HepG2 (cell line): ENCODE results near the gene ADGRD1. TPM values are rescaled to one million over a fixed set of nuclear protein-coding genes. Genes with fewer than 3 reads are reported as not detected.

Experiments
- ATAC-seq: fragments of 200-7000 bp; cut with Tn5 transposase; 3 replicates; pipeline ENCODE4 v1.9.1; 2020; ENCODE audit warnings: mild to moderate bottlenecking, moderate library complexity
- BruUV-seq: library from RNA; stranded (reverse); fragments of 400-500 nt; replicated peaks from 2 replicates; lab custom pipeline; 2021; lab: Mats Ljungman, UMichigan
- CTCF ChIA-PET: fragments of 300-600 bp; formaldehyde crosslinking; extraction: SDS; loops from one replicate; lab custom pipeline; 2021; ENCODE audit warnings: low total read pairs, inconsistent platforms, low intra/inter-chr PET ratio; lab: Yijun Ruan, JAX
- POLR2A ChIA-PET: fragments of 350-600 bp; sonication (Branson Sonifier 250); formaldehyde crosslinking; loops from one replicate; lab custom pipeline; 2020; ENCODE audit warnings: antibody characterized with exemption, inconsistent platforms; lab: Yijun Ruan, JAX
- DNase-seq: peaks from one replicate; pipeline ENCODE4 v3.0.0-alpha.2; 2015; ENCODE audit warnings: low spot score
- FAIRE-seq: peaks from 3 replicates; lab custom pipeline; 2011; peaks lifted over from hg19 to GRCh38; lab: Jason Lieb, UNC
- H2AFZ ChIP-seq: one replicate; pipeline ENCODE4 v1.6.1; 2011; ENCODE audit warnings: low read length, inconsistent platforms
- H3K27ac ChIP-seq: fragments of 300-600 bp; 3 replicates; pipeline ENCODE4 v1.8.0; 2011; ENCODE audit warnings: mixed run types, mild to moderate bottlenecking, mixed read lengths, low read length, inconsistent platforms; ENCODE audit not compliant: insufficient read depth; ENCODE audit errors: extremely low read length
- H3K27me3 ChIP-seq, 2 experiments: fragments of 200-600 bp in 1 of 2; 2 replicates in 1 of 2; 3 replicates in 1 of 2; pipeline versions ENCODE4 v1.6.0 to v1.8.0; 2011; ENCODE audit warnings: low read length in 2 of 2, mild to moderate bottlenecking in 2 of 2, moderate library complexity in 2 of 2, inconsistent platforms in 1 of 2; ENCODE audit not compliant: insufficient read depth in 2 of 2, control insufficient read depth in 1 of 2
- H3K36me3 ChIP-seq, 2 experiments: fragments of 200-600 bp in 1 of 2; replicated peaks in 1 of 2; 2 replicates in 1 of 2; 3 replicates in 1 of 2; pipeline versions ENCODE4 v1.5.1 to v1.8.0; 2011; ENCODE audit warnings: low read length in 2 of 2, inconsistent platforms in 1 of 2; ENCODE audit not compliant: insufficient read depth in 2 of 2, control insufficient read depth in 1 of 2
- H3K4me1 ChIP-seq: 2 replicates; pipeline ENCODE4 v1.5.1; 2012; ENCODE audit warnings: low read length, inconsistent platforms; ENCODE audit not compliant: insufficient read depth
- H3K4me2 ChIP-seq: 2 replicates; pipeline ENCODE4 v1.6.0; 2011; ENCODE audit warnings: low read depth, low read length, inconsistent platforms
- H3K4me3 ChIP-seq, 3 experiments: fragments of 200-600 bp in 1 of 3; sonication (generic), shearing (Covaris generic) in 1 of 3; replicated peaks in 1 of 3; 2 replicates each; pipeline ENCODE4 v1.5.1; 2011 to 2016; ENCODE audit warnings: low read length in 3 of 3, inconsistent platforms in 2 of 3, low read depth in 2 of 3, mild to moderate bottlenecking in 2 of 3, control low read depth in 1 of 3, mixed read lengths in 1 of 3; ENCODE audit not compliant: insufficient read depth in 1 of 3
- H3K79me2 ChIP-seq: one replicate; pipeline ENCODE4 v1.6.1; 2011; ENCODE audit warnings: low read length, inconsistent platforms; ENCODE audit not compliant: insufficient read depth
- H3K9ac ChIP-seq: 2 replicates; pipeline ENCODE4 v1.6.0; 2011; ENCODE audit warnings: mild to moderate bottlenecking, low read depth, low read length, inconsistent platforms; ENCODE audit not compliant: insufficient read depth
- H3K9me3 ChIP-seq: 2 replicates; pipeline ENCODE4 v1.5.1; 2012; ENCODE audit warnings: mild to moderate bottlenecking, low read length
- H4K20me1 ChIP-seq: 2 replicates; pipeline ENCODE4 v1.6.0; 2011; ENCODE audit warnings: inconsistent platforms, mild to moderate bottlenecking, low read length, moderate library complexity; ENCODE audit not compliant: insufficient read depth
- EED ChIP-seq: sonication (generic); formaldehyde crosslinking; IDR thresholded peaks from 2 replicates; pipeline ENCODE4 v1.5.0; 2020; ENCODE audit warnings: mild to moderate bottlenecking, missing genetic modification reagents
- GZF1 ChIP-seq: sonication (generic); formaldehyde crosslinking; IDR thresholded peaks from 2 replicates; pipeline ENCODE4 v1.5.1; 2020; ENCODE audit warnings: mild to moderate bottlenecking, missing genetic modification reagents
- HES4 ChIP-seq: sonication (generic); formaldehyde crosslinking; IDR thresholded peaks from 2 replicates; pipeline ENCODE4 v1.9.0; 2021; ENCODE audit warnings: mild to moderate bottlenecking, missing genetic modification reagents, borderline replicate concordance
- MYC ChIP-seq: sonication (generic); formaldehyde crosslinking; IDR thresholded peaks from 2 replicates; pipeline ENCODE4 v1.9.0; 2021; ENCODE audit warnings: missing genetic modification reagents, borderline replicate concordance
- PLRG1 ChIP-seq: fragments of 450-650 bp; conservative IDR thresholded peaks from 2 replicates; pipeline ENCODE4 v1.6.1; 2016
- RXRA ChIP-seq: sonication (generic); formaldehyde crosslinking; IDR thresholded peaks from 2 replicates; pipeline ENCODE4 v1.5.1; 2020; ENCODE audit warnings: missing genetic modification reagents
- SALL2 ChIP-seq: sonication (generic); formaldehyde crosslinking; IDR thresholded peaks from 2 replicates; pipeline ENCODE4 v1.8.1; 2023; ENCODE audit warnings: mild to moderate bottlenecking, missing genetic modification reagents, inconsistent platforms
- SMAD3 ChIP-seq: sonication (generic); formaldehyde crosslinking; IDR thresholded peaks from 2 replicates; pipeline ENCODE4 v1.4.0; 2020; ENCODE audit warnings: missing genetic modification reagents
- SOX5 ChIP-seq: IDR thresholded peaks from 2 replicates; pipeline ENCODE4 v1.6.1; 2016; ENCODE audit warnings: borderline replicate concordance
- TFDP1 ChIP-seq: IDR thresholded peaks from 2 replicates; pipeline ENCODE4 v1.6.1; 2016; ENCODE audit warnings: missing compliant biosample characterization, missing genetic modification reagents, borderline replicate concordance
- ZFY ChIP-seq: sonication (generic); formaldehyde crosslinking; IDR thresholded peaks from 2 replicates; pipeline ENCODE4 v1.4.0; 2020; ENCODE audit warnings: missing genetic modification reagents
- ZNF263 ChIP-seq: sonication (generic); formaldehyde crosslinking; IDR thresholded peaks from 2 replicates; pipeline ENCODE4 v1.4.0; 2020; ENCODE audit warnings: missing genetic modification reagents
- ZNF382 ChIP-seq: sonication (generic); formaldehyde crosslinking; IDR thresholded peaks from 2 replicates; pipeline ENCODE4 v1.5.0; 2020; ENCODE audit warnings: missing genetic modification reagents, mild to moderate bottlenecking, borderline replicate concordance
- ZNF460 ChIP-seq: sonication (generic); formaldehyde crosslinking; IDR thresholded peaks from 2 replicates; pipeline ENCODE4 v1.5.1; 2020; ENCODE audit warnings: missing genetic modification reagents, mild to moderate bottlenecking, borderline replicate concordance
- ZNF512B ChIP-seq: sonication (generic); formaldehyde crosslinking; IDR thresholded peaks from 2 replicates; pipeline ENCODE4 v1.5.1; 2020; ENCODE audit warnings: missing genetic modification reagents, mild to moderate bottlenecking, borderline replicate concordance
- ZNF546 ChIP-seq: sonication (generic); formaldehyde crosslinking; conservative IDR thresholded peaks from 2 replicates; pipeline ENCODE4 v1.8.1; 2023; ENCODE audit warnings: mild to moderate bottlenecking, missing genetic modification reagents
- ZNF639 ChIP-seq: conservative IDR thresholded peaks from 2 replicates; pipeline ENCODE4 v1.6.1; 2018; ENCODE audit warnings: missing genetic modification reagents
- ZNF761 ChIP-seq: sonication (generic); formaldehyde crosslinking; conservative IDR thresholded peaks from 2 replicates; pipeline ENCODE4 v1.4.0; 2020; ENCODE audit warnings: mild to moderate bottlenecking, missing genetic modification reagents
- ZSCAN12 ChIP-seq: sonication (generic); formaldehyde crosslinking; IDR thresholded peaks from 2 replicates; pipeline ENCODE4 v1.9.0; 2021; ENCODE audit warnings: mild to moderate bottlenecking, missing genetic modification reagents
- WGBS: methylation state at CpG from one replicate; pipeline ENCODE4 v1.1.6; 2017; ENCODE audit warnings: low lambda C conversion rate; 5-methylcytosine and 5-hydroxymethylcytosine counted together
- in situ Hi-C: cut with HindIII; loops from 2 replicates; pipeline ENCODE4 v1.10.0; 2017; ENCODE audit warnings: low pct_unique_long_range_greater_than_20kb; ENCODE audit not compliant: extremely low pct_ligation_motif_present
- intact Hi-C: fragments of 100-400 bp; cut with micrococcal nuclease; formaldehyde crosslinking; loops from one replicate; pipeline ENCODE4 v1.10.0; 2022; ENCODE audit not compliant: unreplicated experiment
- polyA plus RNA-seq, 8 experiments: library from polyadenylated mRNA; depleted of rRNA in 3 of 8; stranded (reverse) in 7 of 8; unstranded in 1 of 8; fragments of >200 nt; fragmentation: Illumina TruSeq in 4 of 8; extraction: Trizol in 4 of 8; gene quantifications; 2 replicates each; pipeline versions ENCODE4 v1.2.1 to v1.2.3, GENCODE V29; 2011 to 2016; ENCODE audit warnings: low read depth in 4 of 8, missing spikeins in 1 of 8, mixed read lengths in 1 of 8; ENCODE audit not compliant: insufficient read depth in 1 of 8
- total RNA-seq, 5 experiments: library from RNA; depleted of rRNA; stranded (reverse); fragments of >200 nt; fragmentation: Illumina TruSeq; extraction: Trizol; gene quantifications; 2 replicates each; pipeline ENCODE4 v1.2.3, GENCODE V29; 2016; ENCODE audit warnings: low read depth in 1 of 5

The ADGRD1 gene
- total and polyA plus RNA-seq, 2 of the 13 experiments (the other 11 are each of a cell fraction or from before 2014, with no cell fraction given): 0.46 to 12.4 TPM

- TF ChIP-seq HES4: 0 out of 2 replicates have a peak, but pooled peaks have one; percentile 21
- TF ChIP-seq ZNF263 (CRISPR knock-in tag): peak; percentile 55
Observed at GRCh38 chr12:131104463-131105350, 151.0 kb downstream of the ADGRD1 start (continued).

- Histone ChIP-seq H3K36me3 (no peaks in the 10 kb centered on the region), H2AFZ (no peak overlapping the region), H3K4me1 (peaks cover 6% of the 10 kb centered on the region; the same call in 1 of the 2 replicates), H3K9ac (no peak overlapping the region), H3K9me3 (no peaks in the 10 kb centered on the region), H4K20me1 (no peaks in the 10 kb centered on the region), H3K4me3 (no peak overlapping the region), H3K27ac (no peak overlapping the region), H3K79me2 (no peaks in the 10 kb centered on the region), H3K4me2 (no peak overlapping the region), H3K27me3 (peaks cover 0 to 1% of the 10 kb centered on the region in 2 experiments; a peak in 1 of 5 replicates)
- TF ChIP-seq MYC (CRISPR knock-in tag) (no peak), ZFY (CRISPR knock-in tag) (no peak), ZNF460 (CRISPR knock-in tag) (no peak), RXRA (CRISPR knock-in tag) (no peak), ZNF546 (CRISPR knock-in tag) (no peak), ZSCAN12 (no peak), SMAD3 (CRISPR knock-in tag) (no peak), SOX5 (no peak), ZNF382 (no peak), SALL2 (no peak), TFDP1 (CRISPR knock-in tag) (no peak), GZF1 (CRISPR knock-in tag) (no peak), ZNF512B (CRISPR knock-in tag) (no peak), EED (CRISPR knock-in tag) (no peak), ZNF639 (CRISPR knock-in tag) (no peak), PLRG1 (no peak), ZNF761 (no peak)
- ATAC-seq (no peak), FAIRE-seq (no peak), DNase-seq (no peak)
- BruUV-seq: no TSS peak
- in situ Hi-C loops (loop anchor here (10.0 to 25.0 kb wide), 2 partner anchors 349 to 732 kb away; partner anchors contain the start of gene MMP17), intact Hi-C loops (loop anchor here (10.0 kb wide), 1 partner anchor 729 kb away; no protein-coding TSS in a partner anchor)
- POLR2A ChIA-PET: no interaction called here
- CTCF ChIA-PET: interaction anchor here (1.3 to 2.2 kb wide), 2 partner anchors 27 to 189 kb away, joined by 9 to 13 read pairs; no protein-coding TSS in a partner anchor
- 94% methylated on average over 4 of the region's 7 CpGs for WGBS
Observed at GRCh38 chr12:131105351-131105735, 151.6 kb downstream of the ADGRD1 start.
